HG02571 (cell line): Measurements from ENCODE around the gene CHST9.

Experiments used
- ATAC-seq: cut with Tn5 transposase; IDR thresholded peaks from one replicate; pipeline ENCODE4 v1.9.1; 2021; ENCODE audit warnings: mild to moderate bottlenecking, moderate library complexity; ENCODE audit not compliant: unreplicated experiment

Gene CHST9

GRCh38 chr18:26875040-26875654 is 310.0 kb downstream of the CHST9 start:
- no peak for ATAC-seq

- ATAC-seq = no peak
Observed at GRCh38 chr18:26874283-26874682, 310.8 kb downstream of the CHST9 start.

GRCh38 chr18:26869640-26870039 is 315.5 kb downstream of the CHST9 start:
- no peak for ATAC-seq

- ATAC-seq = no peak
Observed at GRCh38 chr18:26868968-26869586, 316.0 kb downstream of the CHST9 start.

GRCh38 chr18:26867471-26867870 is 317.6 kb downstream of the CHST9 start:
- ATAC-seq = no peak

- no peak for ATAC-seq
Observed at GRCh38 chr18:26865557-26865956, 319.6 kb downstream of the CHST9 start, which contains the start of gene AQP4. AQP4 (minus strand) TSS chr18:26865707; CDS start chr18:26865689, 18 bp downstream.

- ATAC-seq = no peak
Observed at GRCh38 chr18:26864658-26865057, 320.4 kb downstream of the CHST9 start.

GRCh38 chr18:26863921-26864497 is 321.1 kb downstream of the CHST9 start:
- ATAC-seq = no peak

GRCh38 chr18:26863122-26863879 is 321.8 kb downstream of the CHST9 start:
- ATAC-seq = no peak

GRCh38 chr18:26862084-26862483 is 323.0 kb downstream of the CHST9 start:
- ATAC-seq = no peak
